GM13976 (cell line): ENCODE results near the gene ATP2B2.

Source experiments
- DNase-seq: peaks from one replicate; pipeline ENCODE4 v3.0.0; 2012; ENCODE audit warnings: low spot score
- CTCF ChIP-seq: IDR thresholded peaks from 2 replicates; pipeline ENCODE4 v1.5.1; 2012; ENCODE audit warnings: borderline replicate concordance, mild to moderate bottlenecking; ENCODE audit not compliant: insufficient read depth; ENCODE audit errors: extremely low read depth, missing control alignments, control extremely low read depth
- in situ Hi-C: fragments of 300-500 bp; cut with MboI; formaldehyde crosslinking; loops from one replicate; pipeline ENCODE4 v1.12.0; 2022; ENCODE audit warnings: low sequenced_read_pairs, mixed read lengths, inconsistent platforms; ENCODE audit not compliant: unreplicated experiment

The ATP2B2 gene

GRCh38 chr3:10371789-10372188 is 133.6 kb downstream of the ATP2B2 start:
- TF ChIP-seq CTCF: no peak
- in situ Hi-C loops: loop anchor here (25.0 kb wide), 1 partner anchor 366 kb away; no protein-coding TSS in a partner anchor

GRCh38 chr3:10371167-10371566 is 134.2 kb downstream of the ATP2B2 start:
- no peak for TF ChIP-seq CTCF
- no peak for DNase-seq
- in situ Hi-C loops: loop anchor here (25.0 kb wide), 1 partner anchor 366 kb away; no protein-coding TSS in a partner anchor

More at GRCh38 chr3:10371789-10372188, 133.6 kb downstream of the ATP2B2 start:
- no peak for DNase-seq

- in situ Hi-C loops: loop anchor here (25.0 kb wide), 1 partner anchor 367 kb away; no protein-coding TSS in a partner anchor
- DNase-seq: no peak
Measured at GRCh38 chr3:10370429-10370828, 135.0 kb downstream of the ATP2B2 start.

GRCh38 chr3:10368512-10368911 is 136.9 kb downstream of the ATP2B2 start:
- in situ Hi-C loops: loop anchor here (25.0 kb wide), 1 partner anchor 369 kb away; no protein-coding TSS in a partner anchor
- no peak for DNase-seq
- TF ChIP-seq CTCF: no peak

More at GRCh38 chr3:10370429-10370828, 135.0 kb downstream of the ATP2B2 start:
- no peak for TF ChIP-seq CTCF

GRCh38 chr3:10367506-10367905 is 137.9 kb downstream of the ATP2B2 start:
- in situ Hi-C loops: loop anchor here (25.0 kb wide), 1 partner anchor 370 kb away; no protein-coding TSS in a partner anchor
- no peak for DNase-seq
- no peak for TF ChIP-seq CTCF

- in situ Hi-C loops: loop anchor here (25.0 kb wide), 1 partner anchor 371 kb away; no protein-coding TSS in a partner anchor
- TF ChIP-seq CTCF: no peak
- DNase-seq: no peak
Measured at GRCh38 chr3:10366651-10367101, 138.7 kb downstream of the ATP2B2 start.
